Stimulated activated CD8-positive, alpha-beta memory T cell treated with anti-CD3 and anti-CD28 coated beads, Interleukin-15, amount 100 ng/mL, for 1 hour (primary cell): ENCODE results near the gene TLE4.
"Not testable (repeated sequence)": the region's sequence is repeated elsewhere in the genome, so short reads cannot be mapped to it uniquely, and the experiment has no call there.

Source experiments
- DNase-seq: peaks from one replicate; pipeline ENCODE4 v3.0.0-alpha.2; 2020; ENCODE audit warnings: low read depth

The TLE4 gene

GRCh38 chr9:79736051-79736450, 164.3 kb downstream of the TLE4 start:
- DNase-seq, result no peak

- no peak for DNase-seq
Observed at GRCh38 chr9:79741381-79741780, 169.6 kb downstream of the TLE4 start.

GRCh38 chr9:79742110-79742721, 170.5 kb downstream of the TLE4 start:
- no peak for DNase-seq

DNA sequence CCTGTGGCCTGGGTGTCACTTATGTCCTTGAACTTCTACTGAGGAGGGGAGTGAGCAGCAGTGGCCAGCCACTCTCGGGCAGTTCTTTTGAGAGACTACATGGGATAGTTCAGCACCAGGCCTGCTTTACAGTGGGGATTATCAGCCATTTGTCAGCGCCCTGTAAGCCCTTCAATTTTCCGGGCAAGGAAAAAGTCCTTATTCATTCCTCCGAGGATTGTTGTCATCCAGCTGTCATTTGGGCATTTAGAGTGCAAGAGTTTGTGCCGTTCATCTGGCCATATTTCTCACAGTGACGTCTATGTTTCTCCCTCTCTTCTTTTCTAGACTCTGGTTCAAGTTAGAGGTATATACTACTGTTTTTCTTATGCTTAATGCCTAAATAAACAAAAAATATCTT, 172.8 kb downstream of the TLE4 start:
- no peak for DNase-seq

DNA sequence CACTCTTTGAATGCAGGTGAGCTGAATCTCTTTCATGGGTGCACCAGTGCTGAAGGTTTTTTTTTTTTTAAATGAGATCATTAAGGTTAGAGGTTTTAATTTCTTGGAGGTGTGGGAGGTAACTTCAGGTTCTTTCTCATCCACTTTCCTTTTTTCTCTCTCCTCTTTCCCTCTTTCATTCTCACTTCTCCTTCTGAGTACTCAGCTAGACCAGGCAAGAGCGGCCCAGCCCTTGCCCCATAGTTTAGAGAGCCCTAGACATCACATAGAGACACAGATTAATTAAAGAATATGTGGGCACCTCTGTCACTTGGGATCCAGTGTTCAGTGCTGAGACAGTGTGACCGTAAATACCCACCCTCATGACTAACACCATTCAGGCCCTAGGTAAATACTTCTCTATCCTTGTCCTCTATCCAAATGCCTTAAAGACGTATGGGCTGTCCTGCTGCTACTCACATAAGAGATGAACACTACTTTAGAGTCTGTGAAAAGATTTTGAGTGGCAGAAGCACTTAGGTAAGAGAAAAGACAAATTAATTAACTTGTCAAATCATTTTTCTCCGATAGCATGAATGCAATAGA, 174.1 kb downstream of the TLE4 start:
- DNase-seq, result no peak

DNA sequence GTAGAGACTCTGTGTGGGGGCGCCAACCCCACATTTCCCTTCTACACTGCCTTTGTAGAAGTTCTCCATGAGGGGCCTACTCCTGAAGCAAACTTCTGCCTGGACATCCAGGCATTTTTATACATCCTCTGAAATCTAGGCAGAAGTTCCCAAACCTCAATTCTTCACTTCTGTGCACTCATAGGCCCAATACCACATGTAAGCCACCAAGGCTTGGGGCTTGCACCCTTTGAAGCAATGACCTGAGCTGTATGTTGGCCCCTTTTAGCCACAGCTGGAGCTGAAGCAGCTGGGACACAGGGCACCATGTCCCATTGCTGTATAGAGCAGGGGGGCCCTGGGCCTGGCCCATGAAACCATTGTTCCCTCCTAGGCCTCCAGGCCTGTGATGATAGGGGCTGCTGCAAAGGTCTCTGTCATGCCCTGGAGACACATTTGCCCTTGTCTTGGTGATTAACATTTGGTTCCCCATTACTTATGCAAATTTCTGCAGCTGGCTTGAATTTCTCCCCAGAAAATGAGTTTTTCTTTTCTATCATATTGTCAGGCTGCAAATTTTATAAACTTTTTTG, 180.2 kb downstream of the TLE4 start:
- not testable (repeated sequence) for DNase-seq

GRCh38 chr9:79756414-79756813, 184.6 kb downstream of the TLE4 start:
- no peak for DNase-seq

- DNase-seq, result no peak
Observed at GRCh38 chr9:79757074-79757473, 185.3 kb downstream of the TLE4 start.

DNA sequence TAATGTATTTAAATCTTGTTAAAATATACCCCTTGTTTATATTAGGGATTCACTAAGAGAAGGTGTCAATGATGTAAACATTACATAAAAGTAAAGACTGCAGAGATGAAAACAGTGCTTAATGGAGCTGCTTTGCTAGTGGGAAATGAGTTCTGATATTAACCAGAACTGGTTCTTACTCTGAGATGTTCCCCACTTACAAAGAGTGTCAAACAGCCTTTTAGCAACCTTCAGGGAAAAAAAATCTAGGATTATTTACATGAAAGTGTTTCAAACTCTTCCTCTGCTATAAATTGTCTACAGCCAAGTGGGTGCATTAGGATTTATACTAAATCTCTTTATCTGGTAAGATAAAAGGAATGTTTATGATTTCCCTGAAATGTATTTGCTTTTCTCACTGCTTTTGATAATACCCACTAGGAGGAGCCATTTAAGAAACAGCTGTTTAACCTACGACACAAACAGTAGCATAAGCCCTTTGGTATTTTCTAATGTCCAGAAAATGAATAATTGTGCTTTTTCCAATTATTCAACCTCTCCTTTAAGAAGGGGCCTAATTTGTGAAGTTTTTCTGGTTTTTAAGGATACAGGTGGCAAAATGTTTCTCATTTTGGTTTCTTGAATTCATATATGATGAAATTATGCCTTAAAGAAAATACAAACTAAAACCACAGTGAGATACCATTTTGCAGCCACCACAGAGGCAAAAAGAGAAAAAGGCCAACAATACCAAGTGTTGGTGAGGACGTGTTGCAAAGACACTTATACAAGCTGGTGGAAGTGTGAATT, 186.3 kb downstream of the TLE4 start:
- DNase-seq, result no peak

DNA sequence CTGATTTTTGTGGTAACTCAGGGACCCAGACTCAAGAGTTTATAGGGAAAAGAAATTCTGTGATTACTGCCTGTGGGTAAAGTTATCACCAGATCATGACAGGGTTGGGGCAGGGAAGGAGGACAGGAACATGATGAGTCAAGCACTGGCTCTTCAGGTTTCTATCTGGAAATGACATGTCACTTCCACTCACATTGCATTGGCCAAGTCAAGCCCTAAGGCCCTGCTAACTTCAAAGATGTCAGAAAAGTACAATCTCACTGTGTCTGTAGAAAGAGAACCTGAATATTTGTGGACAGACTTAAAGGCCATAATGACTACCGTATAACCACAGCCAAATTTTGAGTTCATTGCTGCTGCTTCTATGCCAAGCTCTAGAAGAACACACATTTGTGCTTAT, 187.7 kb downstream of the TLE4 start:
- DNase-seq, result no peak

DNA sequence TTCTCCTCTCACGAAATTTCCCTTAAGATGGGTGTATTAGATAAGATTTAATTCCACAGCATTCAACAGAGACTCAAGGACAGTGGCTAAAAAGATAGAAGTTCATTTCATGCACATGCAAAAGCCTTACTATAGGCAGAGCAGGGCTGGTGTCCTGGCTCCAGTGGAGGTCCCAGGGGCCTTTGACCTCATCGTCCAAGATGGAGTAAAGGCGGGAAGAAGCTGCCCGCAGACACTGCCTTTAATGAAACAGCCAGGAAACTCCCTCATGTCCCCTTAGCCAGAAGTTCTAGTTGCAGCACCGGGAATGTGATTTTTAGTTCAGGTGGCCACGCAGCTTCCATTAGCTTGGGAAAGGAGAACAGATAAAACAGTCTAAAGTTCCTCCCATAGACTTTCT, 190.3 kb downstream of the TLE4 start:
- no peak for DNase-seq

DNA sequence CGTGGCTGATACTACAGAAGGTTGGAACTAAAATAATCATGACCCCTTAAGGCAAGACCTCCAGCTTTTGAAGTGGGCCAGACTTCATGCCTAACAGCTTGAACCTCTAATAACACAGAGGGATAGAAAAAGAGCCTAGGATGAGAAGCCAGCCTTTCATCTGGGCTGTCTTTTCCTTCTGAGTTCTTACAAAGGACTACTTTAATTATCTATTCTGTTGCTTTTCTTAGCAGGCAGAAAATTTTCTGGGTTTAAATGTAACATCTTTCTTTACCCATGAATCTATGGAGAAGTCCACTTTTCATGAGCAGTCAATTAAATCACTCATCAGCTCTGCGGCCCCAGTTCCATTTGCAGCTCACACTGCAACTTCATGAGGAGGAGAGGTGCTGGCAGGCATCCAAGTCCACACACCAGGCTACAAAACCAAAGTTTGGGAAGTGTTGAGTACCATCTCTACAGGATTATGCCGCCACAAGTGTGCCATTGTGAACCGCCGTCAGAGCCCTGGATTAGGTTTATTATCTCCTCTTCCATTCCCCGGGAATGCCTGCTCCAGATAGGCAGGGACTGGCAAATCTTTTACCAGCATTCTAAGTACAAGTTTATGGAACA, 192.0 kb downstream of the TLE4 start:
- DNase-seq, result no peak

DNA sequence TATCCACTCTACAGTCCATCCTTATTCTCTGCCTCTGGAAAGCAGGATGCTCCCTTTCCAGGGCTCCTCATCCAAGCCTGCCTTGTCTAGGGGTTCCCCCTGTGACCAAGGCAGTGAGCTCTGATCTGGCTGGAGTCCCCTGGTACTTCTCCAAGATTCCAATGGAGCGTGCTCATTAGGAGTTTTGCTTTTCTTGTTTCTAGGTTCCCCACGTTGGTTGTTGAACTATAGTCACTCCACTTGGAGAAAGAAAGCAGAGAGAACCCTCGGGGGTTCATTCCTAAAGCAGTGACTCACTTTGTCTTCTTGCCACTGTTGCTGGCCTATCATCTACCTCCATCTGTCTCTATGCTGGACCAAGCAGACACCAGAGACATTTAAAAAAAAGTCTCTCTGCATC, 192.6 kb downstream of the TLE4 start:
- no peak for DNase-seq

DNA sequence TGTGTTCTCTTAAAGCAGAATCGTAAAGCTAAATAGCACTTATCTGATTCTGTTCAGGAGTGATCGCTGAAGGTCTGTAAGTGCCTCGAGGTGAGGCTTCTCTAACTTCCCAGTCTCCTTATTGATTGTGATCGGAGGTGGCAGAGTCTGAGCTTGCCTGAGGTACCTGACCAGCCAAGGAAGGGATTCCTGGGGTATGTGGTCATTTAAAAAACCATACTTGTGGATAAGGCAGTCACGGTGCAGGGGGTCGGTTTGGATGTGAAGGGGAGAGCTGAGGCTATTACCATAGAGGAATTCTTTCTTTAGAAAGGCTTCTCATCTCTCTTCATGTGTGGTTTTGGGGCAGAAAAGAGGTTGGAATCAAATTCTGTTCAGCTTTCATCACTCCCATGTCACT, 193.7 kb downstream of the TLE4 start:
- no peak for DNase-seq

DNA sequence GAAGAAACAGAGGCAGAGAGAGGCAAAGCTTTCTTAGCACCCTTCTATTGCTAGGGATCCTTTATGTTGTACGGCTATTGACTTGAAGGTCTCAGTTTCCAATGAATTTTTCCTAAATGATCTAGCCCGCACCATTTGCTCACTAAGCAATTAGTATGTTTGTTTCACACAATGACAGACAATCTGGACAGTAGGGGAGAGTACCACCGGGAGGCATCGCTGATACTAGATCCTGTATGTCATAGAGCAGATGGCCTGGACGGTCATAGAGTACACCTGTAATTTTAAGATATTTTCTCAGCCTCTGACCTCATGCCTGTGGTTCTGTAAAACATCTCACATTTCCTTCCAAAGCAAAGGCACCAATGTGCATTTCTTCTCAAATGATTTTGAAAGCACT, 194.3 kb downstream of the TLE4 start:
- DNase-seq, result no peak

DNA sequence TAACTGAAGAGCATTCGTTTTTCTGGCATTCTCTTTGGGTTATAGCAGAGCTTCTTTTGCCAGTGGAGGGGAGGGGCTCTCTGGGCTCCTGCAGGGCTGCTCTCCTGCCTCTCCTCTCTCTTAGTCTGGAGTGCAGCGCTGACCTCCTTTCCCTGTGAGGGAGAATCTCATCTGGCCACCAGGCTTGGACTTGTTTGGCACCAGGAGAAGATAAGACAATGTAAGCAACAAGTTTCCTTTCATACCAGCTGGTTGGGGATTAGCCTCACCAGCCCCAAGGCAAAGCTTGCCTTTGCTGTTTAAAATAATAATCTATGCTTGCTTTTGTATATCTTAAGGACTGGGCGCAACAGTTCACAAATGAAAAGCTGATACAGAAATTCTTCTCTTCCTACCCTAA, 196.4 kb downstream of the TLE4 start:
- DNase-seq, result no peak

DNA sequence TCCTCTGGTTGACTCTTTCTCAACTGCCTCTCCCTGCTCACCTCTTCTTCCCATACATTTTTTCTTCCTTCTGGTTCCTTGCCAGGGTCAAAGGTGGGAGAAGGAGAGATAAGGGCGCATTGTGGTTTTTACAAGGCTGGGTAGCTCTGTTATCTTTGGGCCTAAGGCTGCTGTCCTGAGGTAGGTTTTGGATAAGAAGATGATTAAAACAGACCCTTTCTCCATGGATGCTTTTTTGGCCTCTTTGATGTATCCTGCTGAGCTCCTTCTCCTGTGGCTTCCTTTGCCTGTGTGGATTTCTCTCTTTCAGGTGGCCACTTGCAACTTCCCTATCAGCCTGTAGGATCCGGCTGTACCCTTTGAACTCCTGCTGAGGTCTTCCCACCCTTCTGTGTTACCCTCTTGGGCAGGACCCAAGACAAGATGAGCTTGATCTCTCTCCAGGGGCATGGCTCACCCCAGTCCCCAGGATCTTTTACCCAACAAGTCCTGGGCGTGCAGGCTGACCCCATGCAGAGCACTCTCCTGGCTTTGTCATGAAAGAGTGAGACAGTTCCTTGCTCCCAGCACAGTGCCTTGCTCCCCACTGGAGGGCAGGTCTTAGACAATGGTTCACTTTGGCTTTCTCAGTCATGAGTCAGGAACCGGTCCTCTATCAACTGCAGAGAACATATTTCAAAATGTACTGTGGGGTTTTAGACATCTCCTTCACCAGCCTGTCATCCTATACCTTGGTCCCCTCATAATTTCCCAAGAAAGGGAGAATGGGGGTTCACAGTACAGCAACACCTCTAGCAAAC, 197.9 kb downstream of the TLE4 start:
- no peak for DNase-seq

GRCh38 chr9:79774356-79774755, 202.6 kb downstream of the TLE4 start:
- DNase-seq, result no peak
